Lower leg skin (tissue), 3 donors: ENCODE measurements around the gene THBS4.

Source experiments
- CTCF ChIP-seq, 3 donors: fragments of 450-650 bp; IDR thresholded peaks; one replicate each; pipeline ENCODE4 v1.5.1; 2016; ENCODE audit warnings: antibody characterized with exemption in 3 of 3, mild to moderate bottlenecking in 3 of 3, moderate library complexity in 2 of 3
- POLR2A ChIP-seq, 2 donors: fragments of 450-650 bp; IDR thresholded peaks; one replicate each; pipeline ENCODE4 v1.6.1; 2016 to 2017; ENCODE audit warnings: antibody characterized with exemption in 2 of 2, mild to moderate bottlenecking in 1 of 2, moderate library complexity in 1 of 2

- no peak for TF ChIP-seq POLR2A (IDR thresholded peaks at IDR 0.05)
- no peak for TF ChIP-seq CTCF (IDR thresholded peaks at IDR 0.05)
Observed at GRCh38 chr5:80117446-80117845, 82.3 kb downstream of the THBS4 start.
